Measurements from ENCODE around the gene HDC.

HDC gene

GRCh38 chr15:50224606-50225005 is 40.9 kb downstream of the HDC start:
- DNase-seq (ENCODE audit: low read depth): no peak

DNA sequence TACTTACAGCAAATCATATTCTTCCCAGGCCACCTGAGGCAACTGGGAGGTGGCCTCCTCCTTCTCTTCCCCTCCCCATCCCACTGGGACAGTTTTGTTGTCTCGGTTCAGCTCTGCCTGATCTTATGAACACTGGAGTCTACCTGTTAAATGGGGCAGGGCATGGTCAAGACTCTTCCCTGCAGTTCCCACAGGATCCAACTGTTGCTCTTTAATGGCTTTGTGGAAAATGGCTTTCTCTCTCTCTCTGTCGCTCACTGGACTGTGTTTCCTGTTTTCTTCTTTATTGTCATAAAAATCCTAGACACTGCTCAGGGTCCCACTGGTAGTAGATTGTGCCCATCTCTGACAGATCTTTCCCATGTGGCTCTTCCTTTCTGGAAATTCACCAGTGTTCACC is 43.3 kb downstream of the HDC start:
- DNase-seq (ENCODE audit: low read depth): no peak

- no peak for DNase-seq (ENCODE audit: low read depth)
These were observed 45.7 kb downstream of the HDC start for GRCh38 chr15:50219820-50220219.

DNA sequence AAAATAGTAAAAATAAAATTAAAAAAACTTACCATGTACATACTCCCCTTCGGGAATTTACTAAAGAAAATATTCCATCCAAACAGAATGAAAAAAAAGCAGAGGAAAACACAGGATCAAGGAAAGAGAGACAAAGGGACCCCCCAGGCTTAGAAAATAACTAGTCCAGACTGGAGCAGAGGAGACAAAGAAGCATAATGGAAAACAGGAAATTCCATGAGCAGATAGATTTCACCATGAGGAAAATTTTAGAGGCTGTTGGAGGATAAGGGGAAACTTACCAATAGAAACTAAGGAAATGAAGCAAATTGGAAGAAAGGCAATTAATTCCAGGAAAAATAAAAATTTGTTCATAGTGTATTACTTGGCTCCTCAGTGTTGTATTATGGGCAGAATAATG is 46.8 kb downstream of the HDC start:
- DNase-seq (ENCODE audit: low read depth): no peak

DNA sequence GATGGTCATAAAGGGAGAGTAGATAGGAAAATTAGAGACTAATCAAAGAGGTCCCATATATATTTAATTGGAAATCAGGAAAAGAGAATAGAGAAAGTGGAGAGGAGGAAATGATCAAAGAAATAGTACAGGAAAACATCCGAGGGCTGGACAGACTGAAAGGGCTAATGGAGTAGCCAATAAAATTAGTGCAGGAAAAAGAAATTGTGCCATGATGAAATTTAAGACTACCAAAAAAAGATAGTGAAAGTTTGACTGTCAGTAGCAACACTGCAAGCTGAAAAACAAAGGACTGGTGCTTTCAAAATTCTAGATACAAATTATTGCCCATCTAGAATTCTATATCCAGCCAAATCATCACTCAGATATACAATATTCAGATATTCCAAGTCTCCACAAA is 47.2 kb downstream of the HDC start:
- DNase-seq (ENCODE audit: low read depth): no peak

DNA sequence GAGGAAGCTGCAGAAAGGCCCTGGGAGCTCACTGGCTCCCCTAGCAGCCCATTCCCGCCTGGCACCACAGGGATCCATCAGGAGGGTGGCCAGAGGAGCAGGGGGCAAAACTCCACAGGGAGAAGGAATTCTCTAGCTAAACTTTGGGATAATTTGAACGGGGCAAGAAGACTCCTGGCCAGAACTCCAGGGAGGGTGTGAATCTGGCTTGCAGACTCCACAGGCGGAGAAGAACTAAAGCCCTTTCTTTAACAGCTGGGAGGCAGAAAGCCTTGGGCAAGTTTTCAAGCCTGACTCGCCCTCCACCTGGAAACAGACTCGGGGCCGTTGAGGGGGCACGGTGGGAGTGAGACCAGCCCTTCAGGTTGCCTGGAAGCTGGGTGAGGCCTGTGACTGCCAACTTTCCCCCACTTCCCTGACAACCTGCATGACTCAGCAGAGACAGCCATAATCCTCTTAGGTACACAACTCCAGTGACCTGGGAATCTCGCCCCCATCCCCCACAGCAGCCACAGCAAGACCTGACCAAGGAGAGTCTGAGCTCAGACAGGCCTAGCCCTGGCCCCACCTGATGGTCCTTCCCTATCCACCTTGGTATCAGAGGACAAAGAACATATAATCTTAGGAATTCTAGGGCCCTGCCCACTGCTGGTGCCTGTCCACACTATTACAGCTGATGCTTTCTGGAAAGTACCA is 54.9 kb downstream of the HDC start:
- no peak for DNase-seq (ENCODE audit: low read depth)

GRCh38 chr15:50209809-50210208 is 55.7 kb downstream of the HDC start:
- DNase-seq (ENCODE audit: low read depth): no peak

DNA sequence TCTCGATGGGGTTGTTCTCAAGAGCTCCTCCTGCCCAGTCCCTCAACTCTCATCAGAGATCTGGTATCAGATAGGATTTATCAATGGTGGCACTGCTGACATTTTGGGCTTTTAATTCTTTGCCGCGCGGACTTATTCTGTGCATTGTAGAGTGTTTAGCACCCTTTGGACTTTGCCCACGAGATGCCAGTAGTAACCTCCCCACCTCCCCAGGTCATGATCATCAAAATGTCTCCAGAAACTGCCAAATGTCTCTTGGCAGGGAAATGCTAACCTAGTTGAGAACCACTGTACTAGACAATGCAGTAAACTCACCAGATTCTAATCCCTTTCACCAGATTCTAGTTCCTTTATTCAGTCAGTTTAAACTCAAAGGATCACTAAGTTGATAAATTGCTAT is 59.5 kb downstream of the HDC start:
- DNase-seq (ENCODE audit: low read depth): no peak

DNA sequence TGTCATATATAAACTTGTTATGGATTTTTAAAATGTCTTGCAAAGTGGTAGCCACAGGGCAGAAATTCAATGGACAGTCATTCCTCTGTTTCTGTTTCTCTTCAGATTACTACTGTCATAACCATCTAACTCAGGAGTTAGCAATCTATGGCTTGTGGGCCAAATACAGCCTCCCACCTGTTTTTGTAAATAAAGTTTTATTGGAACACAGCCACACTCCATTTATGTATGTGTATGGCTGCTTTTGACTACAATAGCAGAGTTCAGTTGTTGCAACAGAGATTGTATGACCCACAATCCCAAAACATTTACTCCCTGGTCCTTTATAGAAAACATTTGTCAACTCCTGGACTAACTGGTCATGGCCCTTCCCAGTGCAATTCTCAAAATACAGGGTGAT is 63.5 kb downstream of the HDC start:
- no peak for DNase-seq (ENCODE audit: low read depth)

DNA sequence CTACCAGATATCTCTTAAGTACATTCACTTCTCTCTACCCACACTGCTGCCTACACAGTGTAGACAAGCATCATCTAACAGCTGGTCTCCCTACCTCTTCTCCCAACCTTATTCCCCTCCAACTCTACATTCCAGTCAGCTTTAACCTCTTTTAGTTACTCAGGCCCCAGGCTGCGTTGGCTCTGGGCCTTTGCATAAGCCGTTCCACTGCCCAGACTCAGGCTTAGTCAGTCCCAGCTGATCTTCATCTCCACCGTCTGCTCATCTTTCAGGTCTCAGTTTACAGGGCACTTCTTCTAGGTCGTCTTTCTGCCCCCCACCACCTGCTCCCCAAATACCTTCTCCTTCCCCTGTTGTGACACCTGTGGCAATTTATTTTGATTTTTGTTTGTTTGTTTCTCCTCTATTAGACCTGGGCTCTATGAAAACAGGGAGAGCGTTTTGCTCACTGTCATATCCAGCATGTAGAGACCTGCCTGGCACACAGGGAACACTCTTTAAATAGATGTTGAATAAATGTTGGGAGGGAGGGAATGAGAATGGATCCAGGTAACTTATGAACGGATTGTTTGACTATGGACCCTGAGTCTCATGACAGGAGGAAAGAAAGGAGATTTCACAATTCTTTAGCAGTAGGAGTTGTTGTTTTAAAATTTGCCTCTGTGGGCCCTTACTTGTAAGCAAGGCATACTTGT is 72.5 kb downstream of the HDC start:
- no peak for DNase-seq (ENCODE audit: low read depth)

- no peak for DNase-seq (ENCODE audit: low read depth)
These were observed 73.4 kb downstream of the HDC start for GRCh38 chr15:50192164-50192563.
